NCI-H748 (cell line): ENCODE results near the gene ATP5MK.
"Not testable (repeated sequence)": the region's sequence is repeated elsewhere in the genome, so short reads cannot be mapped to it uniquely, and the experiment has no call there.

ENCODE experiments used
- DNase-seq: peaks from one replicate; lab custom pipeline; 2025; ENCODE audit not compliant: unreplicated experiment; lab: John Stamatoyannopoulos, UW

The ATP5MK gene

GRCh38 chr10:103396067-103396788 lies at the start of gene ATP5MK, which contains the start of gene PDCD11:
ATP5MK (minus strand) TSS chr10:103396475; CDS start chr10:103392457, 4,018 bp downstream.
PDCD11 (plus strand) TSS chr10:103396626; CDS start chr10:103398427, 1,801 bp downstream.
- DNase-seq: peak; percentile 96

GRCh38 chr10:103445366-103445765 lies 49.1 kb upstream of the ATP5MK start:
- DNase-seq: no peak

GRCh38 chr10:103444478-103444877 lies 48.2 kb upstream of the ATP5MK start:
- DNase-seq: no peak

- no peak for DNase-seq
Observed at GRCh38 chr10:103443475-103444185, 47.4 kb upstream of the ATP5MK start.

- DNase-seq: no peak
Observed at GRCh38 chr10:103442031-103442461, 45.8 kb upstream of the ATP5MK start.

GRCh38 chr10:103441611-103442010 lies 45.3 kb upstream of the ATP5MK start:
- no peak for DNase-seq

GRCh38 chr10:103441206-103441605 lies 44.9 kb upstream of the ATP5MK start:
- no peak for DNase-seq

- DNase-seq: no peak
Observed at GRCh38 chr10:103440416-103440815, 44.1 kb upstream of the ATP5MK start.

- no peak for DNase-seq
Observed at GRCh38 chr10:103439776-103440175, 43.5 kb upstream of the ATP5MK start.

- DNase-seq: no peak
Observed at GRCh38 chr10:103433858-103434257, 37.6 kb upstream of the ATP5MK start.

GRCh38 chr10:103431902-103432301 lies 35.6 kb upstream of the ATP5MK start:
- no peak for DNase-seq

GRCh38 chr10:103429647-103430046 lies 33.4 kb upstream of the ATP5MK start:
- DNase-seq: no peak

GRCh38 chr10:103428989-103429643 lies 32.8 kb upstream of the ATP5MK start:
- DNase-seq: no peak

- DNase-seq: no peak
Observed at GRCh38 chr10:103427866-103428265, 31.6 kb upstream of the ATP5MK start.

GRCh38 chr10:103423748-103424147 lies 27.5 kb upstream of the ATP5MK start:
- DNase-seq: no peak

GRCh38 chr10:103419101-103419500 lies 22.8 kb upstream of the ATP5MK start:
- DNase-seq: no peak

- no peak for DNase-seq
Observed at GRCh38 chr10:103417601-103418000, 21.3 kb upstream of the ATP5MK start.

GRCh38 chr10:103417148-103417469 lies 20.8 kb upstream of the ATP5MK start:
- DNase-seq: not testable (repeated sequence)

GRCh38 chr10:103416436-103417147 lies 20.3 kb upstream of the ATP5MK start:
- DNase-seq: peak; percentile 42

- DNase-seq: no peak
Observed at GRCh38 chr10:103415581-103415980, 19.3 kb upstream of the ATP5MK start.

- DNase-seq: no peak
Observed at GRCh38 chr10:103413564-103413963, 17.3 kb upstream of the ATP5MK start.
